H9 (cell line): ENCODE results near the gene TMEM117. TPM values are rescaled to one million over a fixed set of nuclear protein-coding genes. Genes with fewer than 3 reads are reported as not detected.

ENCODE experiments used
- DNase-seq: peaks from one replicate; pipeline ENCODE4 v3.0.0-alpha.2; 2017
- H2AFZ ChIP-seq: one replicate; pipeline ENCODE4 v1.6.1; 2013; ENCODE audit warnings: mild to moderate bottlenecking, low read length, control low read depth, moderate library complexity
- H2AK5ac ChIP-seq: 2 replicates; pipeline ENCODE4 v1.6.1; 2013; ENCODE audit warnings: low read length, control low read depth, mixed read lengths; ENCODE audit not compliant: insufficient read length
- H2BK120ac ChIP-seq: one replicate; pipeline ENCODE4 v1.6.1; 2013; ENCODE audit warnings: low read depth, mild to moderate bottlenecking, low read length, control low read depth, inconsistent platforms; ENCODE audit not compliant: poor library complexity, severe bottlenecking
- H2BK12ac ChIP-seq: 2 replicates; pipeline ENCODE4 v1.6.1; 2013; ENCODE audit warnings: low read length, control low read depth, mixed read lengths, low read depth; ENCODE audit not compliant: insufficient read length
- H2BK15ac ChIP-seq: 2 replicates; pipeline ENCODE4 v1.6.1; 2013; ENCODE audit warnings: low read depth, low read length, control low read depth
- H2BK20ac ChIP-seq: one replicate; pipeline ENCODE4 v1.6.1; 2013; ENCODE audit warnings: low read depth, mild to moderate bottlenecking, low read length, control low read depth, inconsistent platforms; ENCODE audit not compliant: poor library complexity, severe bottlenecking
- H2BK5ac ChIP-seq: 2 replicates; pipeline ENCODE4 v1.6.1; 2013; ENCODE audit warnings: low read length, control low read depth, mixed read lengths; ENCODE audit not compliant: insufficient read length
- H3K14ac ChIP-seq: 2 replicates; pipeline ENCODE4 v1.6.1; 2013; ENCODE audit warnings: low read length, control low read depth; ENCODE audit not compliant: insufficient read depth
- H3K18ac ChIP-seq: 2 replicates; pipeline ENCODE4 v1.6.1; 2013; ENCODE audit warnings: low read depth, mild to moderate bottlenecking, mixed read lengths, low read length, control low read depth; ENCODE audit not compliant: insufficient read length
- H3K23ac ChIP-seq: 2 replicates; pipeline ENCODE4 v1.6.1; 2013; ENCODE audit warnings: low read length, control low read depth, mixed read lengths, low read depth; ENCODE audit not compliant: insufficient read length
- H3K23me2 ChIP-seq: 2 replicates; pipeline ENCODE4 v1.6.1; 2013; ENCODE audit warnings: low read depth, mild to moderate bottlenecking, mixed read lengths, low read length, control low read depth; ENCODE audit not compliant: insufficient read length, poor library complexity, severe bottlenecking
- H3K27ac ChIP-seq: 2 replicates; pipeline ENCODE4 v1.5.1; 2013; ENCODE audit warnings: low read length, control low read depth, mixed read lengths, low read depth; ENCODE audit not compliant: insufficient read length
- H3K27me3 ChIP-seq: 2 replicates; pipeline ENCODE4 v1.6.1; 2013; ENCODE audit warnings: low read length, control low read depth, inconsistent platforms; ENCODE audit not compliant: insufficient read depth
- H3K4ac ChIP-seq: 2 replicates; pipeline ENCODE4 v1.6.1; 2013; ENCODE audit warnings: low read depth, mild to moderate bottlenecking, control low read depth, inconsistent platforms, low read length, moderate library complexity
- H3K4me1 ChIP-seq: 2 replicates; pipeline ENCODE4 v1.6.1; 2013; ENCODE audit warnings: low read length, control low read depth, inconsistent platforms; ENCODE audit not compliant: insufficient read depth
- H3K4me2 ChIP-seq: 2 replicates; pipeline ENCODE4 v1.6.1; 2013; ENCODE audit warnings: low read length, control low read depth, mixed read lengths; ENCODE audit not compliant: insufficient read length, insufficient read depth
- H3K56ac ChIP-seq: 2 replicates; pipeline ENCODE4 v1.6.1; 2013; ENCODE audit warnings: low read depth, mild to moderate bottlenecking, mixed read lengths, low read length, control low read depth; ENCODE audit not compliant: insufficient read length
- H3K79me1 ChIP-seq: 2 replicates; pipeline ENCODE4 v1.6.1; 2013; ENCODE audit warnings: low read depth, mild to moderate bottlenecking, moderate library complexity, low read length, control low read depth, inconsistent platforms; ENCODE audit not compliant: insufficient read depth, poor library complexity, severe bottlenecking
- H3K79me2 ChIP-seq: 2 replicates; pipeline ENCODE4 v1.6.1; 2013; ENCODE audit warnings: low read length, control low read depth, inconsistent platforms; ENCODE audit not compliant: insufficient read depth
- H3K9ac ChIP-seq: 2 replicates; pipeline ENCODE4 v1.6.1; 2013; ENCODE audit warnings: low read length, control low read depth, mixed read lengths; ENCODE audit not compliant: insufficient read length; ENCODE audit errors: extremely low read depth
- H3K9me3 ChIP-seq: one replicate; pipeline ENCODE4 v1.6.1; 2013; ENCODE audit warnings: low read depth, low read length, inconsistent platforms; ENCODE audit not compliant: control insufficient read depth
- H3T11ph ChIP-seq: one replicate; pipeline ENCODE4 v1.6.1; 2013; ENCODE audit warnings: mild to moderate bottlenecking, low read length, control low read depth, inconsistent platforms
- H4K20me1 ChIP-seq: one replicate; pipeline ENCODE4 v1.6.1; 2013; ENCODE audit not compliant: control insufficient read depth, insufficient read length, insufficient read depth
- H4K5ac ChIP-seq: 2 replicates; pipeline ENCODE4 v1.6.1; 2013; ENCODE audit warnings: low read depth, mild to moderate bottlenecking, mixed read lengths, low read length, control low read depth; ENCODE audit not compliant: insufficient read length
- H4K8ac ChIP-seq: replicated peaks from 2 replicates; pipeline ENCODE4 v1.6.1; 2013; ENCODE audit warnings: low read length, control low read depth, mixed read lengths, low read depth; ENCODE audit not compliant: insufficient read length
- H4K91ac ChIP-seq: 2 replicates; pipeline ENCODE4 v1.6.1; 2013; ENCODE audit warnings: low read depth, mild to moderate bottlenecking, moderate library complexity, mixed read lengths, low read length, control low read depth; ENCODE audit not compliant: insufficient read length
- H3K27ac Mint-ChIP-seq, 3 experiments: 2 replicates in 2 of 3; 3 replicates in 1 of 3; pipeline ENCODE4 v1.8.0; 2020 to 2021; ENCODE audit warnings: mixed read lengths in 3 of 3, mild to moderate bottlenecking in 1 of 3, moderate library complexity in 1 of 3
- H3K27me3 Mint-ChIP-seq: 2 replicates; pipeline ENCODE4 v1.8.0; 2021; ENCODE audit warnings: low read depth, mild to moderate bottlenecking, moderate library complexity, mixed read lengths
- H3K36me3 Mint-ChIP-seq, 3 experiments: 2 replicates in 2 of 3; 3 replicates in 1 of 3; pipeline ENCODE4 v1.8.0; 2020 to 2021; ENCODE audit warnings: low read depth in 3 of 3, mixed read lengths in 3 of 3; ENCODE audit not compliant: insufficient read depth in 1 of 3
- H3K4me1 Mint-ChIP-seq, 2 experiments: 2 replicates each; pipeline ENCODE4 v1.8.0; 2020; ENCODE audit warnings: mixed read lengths in 2 of 2
- H3K4me3 Mint-ChIP-seq, 2 experiments: 2 replicates in 1 of 2; 3 replicates in 1 of 2; pipeline ENCODE4 v1.8.0; 2020 to 2021; ENCODE audit warnings: mild to moderate bottlenecking in 2 of 2, mixed read lengths in 2 of 2, moderate library complexity in 1 of 2
- H3K9me3 Mint-ChIP-seq, 2 experiments: 2 replicates in 1 of 2; 3 replicates in 1 of 2; pipeline ENCODE4 v1.8.0; 2020; ENCODE audit warnings: mild to moderate bottlenecking in 2 of 2, mixed read lengths in 2 of 2, moderate library complexity in 1 of 2
- WGBS: extraction: QIAGEN DNeasy Blood & Tissue Kit; methylation state at CpG from one replicate; pipeline ENCODE4 v1.1.7; 2013; ENCODE audit warnings: missing lambda C conversion rate, low lambda C conversion rate, mixed read lengths; ENCODE audit not compliant: insufficient read length; ENCODE audit errors: extremely low coverage; 5-methylcytosine and 5-hydroxymethylcytosine counted together
- total RNA-seq: library from RNA; stranded (reverse); gene quantifications from 2 replicates; pipeline ENCODE4 v1.2.1, GENCODE V29; 2021
- TF ChIP-seq, protein P1 (sequence below): fragments of 200-600 bp; sonication (generic); conservative IDR thresholded peaks from 3 replicates; pipeline ENCODE4 v1.8.0; 2021; ENCODE audit warnings: antibody characterized with exemption, mild to moderate bottlenecking

The TMEM117 gene
- total RNA-seq, 1 experiment from 2014 or later = 1.7 TPM

DNA sequence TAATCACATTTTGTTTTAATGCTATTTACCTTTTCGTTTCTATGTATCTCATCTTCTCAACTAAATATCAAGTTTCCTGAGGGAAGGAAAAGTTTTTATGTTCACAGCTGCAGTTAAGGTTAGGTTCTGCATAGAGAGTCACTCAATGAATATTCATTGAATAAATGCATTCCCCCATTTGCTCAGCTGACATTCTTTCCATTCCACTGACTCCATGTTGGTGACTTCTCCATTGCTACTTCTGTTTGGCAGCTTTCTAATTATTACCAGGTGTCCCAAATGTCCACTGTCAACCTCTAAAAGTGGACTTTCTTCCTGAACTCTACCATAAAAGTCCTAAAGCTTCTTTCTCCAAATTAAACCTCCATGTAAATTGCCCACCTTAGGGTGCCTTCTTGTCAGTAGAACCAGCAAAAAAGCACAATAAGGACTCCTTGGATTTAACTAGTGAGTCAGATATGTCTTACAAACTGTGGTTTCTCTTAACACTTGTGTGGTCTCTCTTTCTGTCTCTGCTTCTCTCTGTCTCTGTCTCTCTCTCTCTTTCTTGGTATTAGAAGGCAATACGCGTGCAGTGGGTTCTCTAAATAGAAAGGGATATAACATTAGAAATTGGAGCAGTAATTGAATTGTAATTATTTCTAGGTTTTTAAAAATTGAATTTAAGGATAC is 85.9 kb downstream of the TMEM117 start:
- H3K14ac ChIP-seq = no peak overlapping the region
- peak overlapping the region; percentile 16 to 86 (median 82); a peak in 5 of 7 replicates for H3K27ac Mint-ChIP-seq

More for the DNA sequence above, 85.9 kb downstream of the TMEM117 start:
- Histone ChIP-seq H4K91ac (no peak overlapping the region), H4K8ac (no peak overlapping the region), H2BK15ac (no peak overlapping the region), H3K56ac (no peak overlapping the region), H3K79me2 (no peaks in the 10 kb centered on the region), H2BK20ac (no peak overlapping the region), H3K27ac (no peak overlapping the region), H2BK5ac (no peak overlapping the region), H3K4ac (no peak overlapping the region; the same call in 1 of the 2 replicates), H4K20me1 (no peaks in the 10 kb centered on the region), H3K9me3 (no peaks in the 10 kb centered on the region), H2AK5ac (no peak overlapping the region), H3K79me1 (no peaks in the 10 kb centered on the region), H3K18ac (no peak overlapping the region), H3K4me2 (no peak overlapping the region), H2AFZ (peak overlapping the region; percentile 65), H3K4me1 (0 out of 2 replicates have a peak, but pooled peaks cover 3% of the 10 kb centered on the region), H2BK120ac (no peak overlapping the region), H3K9ac (no peak overlapping the region), H2BK12ac (no peak overlapping the region), H4K5ac (no peak overlapping the region), H3K23me2 (no peaks in the 10 kb centered on the region), H3K27me3 (no peaks in the 10 kb centered on the region), H3T11ph (no peak overlapping the region), H3K23ac (no peak overlapping the region)
- TF ChIP-seq, protein P1, sequence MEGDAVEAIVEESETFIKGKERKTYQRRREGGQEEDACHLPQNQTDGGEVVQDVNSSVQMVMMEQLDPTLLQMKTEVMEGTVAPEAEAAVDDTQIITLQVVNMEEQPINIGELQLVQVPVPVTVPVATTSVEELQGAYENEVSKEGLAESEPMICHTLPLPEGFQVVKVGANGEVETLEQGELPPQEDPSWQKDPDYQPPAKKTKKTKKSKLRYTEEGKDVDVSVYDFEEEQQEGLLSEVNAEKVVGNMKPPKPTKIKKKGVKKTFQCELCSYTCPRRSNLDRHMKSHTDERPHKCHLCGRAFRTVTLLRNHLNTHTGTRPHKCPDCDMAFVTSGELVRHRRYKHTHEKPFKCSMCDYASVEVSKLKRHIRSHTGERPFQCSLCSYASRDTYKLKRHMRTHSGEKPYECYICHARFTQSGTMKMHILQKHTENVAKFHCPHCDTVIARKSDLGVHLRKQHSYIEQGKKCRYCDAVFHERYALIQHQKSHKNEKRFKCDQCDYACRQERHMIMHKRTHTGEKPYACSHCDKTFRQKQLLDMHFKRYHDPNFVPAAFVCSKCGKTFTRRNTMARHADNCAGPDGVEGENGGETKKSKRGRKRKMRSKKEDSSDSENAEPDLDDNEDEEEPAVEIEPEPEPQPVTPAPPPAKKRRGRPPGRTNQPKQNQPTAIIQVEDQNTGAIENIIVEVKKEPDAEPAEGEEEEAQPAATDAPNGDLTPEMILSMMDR = no peak
- no peak overlapping the region for H3K4me3 Mint-ChIP-seq
- no peaks in the 10 kb centered on the region for H3K27me3 Mint-ChIP-seq
- H3K36me3 Mint-ChIP-seq = no peaks in the 10 kb centered on the region
- WGBS = no CpG with 5 or more reads among the region's 3 CpGs
- no peak for DNase-seq
- H3K4me1 Mint-ChIP-seq = peaks cover 25 to 39% of the 10 kb centered on the region in 2 experiments
- no peaks in the 10 kb centered on the region; a peak in 1 of 5 replicates for H3K9me3 Mint-ChIP-seq
